Sigmoid colon (tissue), 7 donors: ENCODE measurements around the gene ZBTB3. TPM values are rescaled to one million over a fixed set of nuclear protein-coding genes. Genes with fewer than 3 reads are reported as not detected.

Experiments
- DNase-seq: peaks from one replicate; pipeline ENCODE4 v3.0.0-alpha.2; 2019
- H3K27ac ChIP-seq, 4 donors: fragments of 200-600 bp; sonication (generic); one replicate each; pipeline ENCODE4 v1.5.1; 2016 to 2019; ENCODE audit warnings: mild to moderate bottlenecking in 1 of 4
- H3K27me3 ChIP-seq, 3 donors: fragments of 200-600 bp; sonication (generic); one replicate each; pipeline ENCODE4 v1.5.1; 2019; ENCODE audit warnings: mild to moderate bottlenecking in 1 of 3
- H3K36me3 ChIP-seq, 4 donors: fragments of 200-600 bp; sonication (generic); one replicate each; pipeline ENCODE4 v1.5.1; 2016 to 2019
- H3K4me1 ChIP-seq, 4 donors: fragments of 200-600 bp; sonication (generic); one replicate each; pipeline ENCODE4 v1.5.1; 2017 to 2019
- H3K4me3 ChIP-seq, 4 donors: fragments of 200-600 bp; sonication (generic); one replicate each; pipeline ENCODE4 v1.5.1; 2017 to 2019; ENCODE audit warnings: mild to moderate bottlenecking in 2 of 4, moderate library complexity in 1 of 4
- H3K9me3 ChIP-seq, 4 donors: fragments of 200-600 bp in 3 of 4; sonication (generic) in 3 of 4; one replicate each; pipeline versions ENCODE4 v1.5.1 to v1.6.1; 2013 to 2019
- CTCF ChIP-seq, 4 experiments: fragments of 450-650 bp in 3 of 4; fragments of 200-600 bp in 1 of 4; IDR thresholded peaks; one replicate each; pipeline ENCODE4 v1.5.1; 2016 to 2019; ENCODE audit warnings: antibody characterized with exemption in 4 of 4, mild to moderate bottlenecking in 3 of 4, moderate library complexity in 2 of 4
- EP300 ChIP-seq, 4 donors: sonication (generic); formaldehyde crosslinking; IDR thresholded peaks; one replicate each; pipeline ENCODE4 v1.6.1; 2017; ENCODE audit warnings: antibody characterized with exemption in 4 of 4
- POLR2A ChIP-seq, 2 donors: fragments of 450-650 bp; IDR thresholded peaks; one replicate each; pipeline ENCODE4 v1.6.1; 2016; ENCODE audit warnings: antibody characterized with exemption in 2 of 2, mild to moderate bottlenecking in 2 of 2, moderate library complexity in 2 of 2
- POLR2AphosphoS5 ChIP-seq, 4 donors: sonication (generic); formaldehyde crosslinking; IDR thresholded peaks; one replicate each; pipeline ENCODE4 v1.6.1; 2017; ENCODE audit warnings: antibody characterized with exemption in 4 of 4
- WGBS, 2 donors: extraction: QIAGEN DNeasy Blood & Tissue Kit; methylation state at CpG; one replicate each; pipeline ENCODE4 v1.1.7; 2013; 5-methylcytosine and 5-hydroxymethylcytosine counted together
- intact Hi-C: fragments of 100-400 bp; cut with DNase I; formaldehyde crosslinking; loops from one replicate; pipeline ENCODE4 v1.15.1; 2023
- polyA plus RNA-seq, 3 donors: library from polyadenylated mRNA; stranded (reverse); fragments of 200-250 nt; gene quantifications; one replicate each; pipeline ENCODE4 v1.2.3, GENCODE V29; 2013
- total RNA-seq, 4 donors: library from RNA; depleted of rRNA; stranded (reverse); fragments of >200 nt; gene quantifications; one replicate each; pipeline ENCODE4 v1.1.0, GENCODE V29; 2016
- donor health status: healthy with polysubstance abuse.
- donor health status: Bipolar disorder and iron deficiency.
- donor health status: healthy.

The ZBTB3 gene
- total and polyA plus RNA-seq, 7 donors: 1.2 to 12.1 (median 6.6) TPM

GRCh38 chr11:62713343-62713742 is 40.6 kb downstream of the ZBTB3 start:
- Histone ChIP-seq H3K4me1 (peaks cover 0 to 17% (median 14%) of the 10 kb centered on the region in 4 donors), H3K9me3 (no peaks in the 10 kb centered on the region), H3K4me3 (no peak overlapping the region), H3K27ac (peak overlapping the region in 1 of 4 donors; percentile 14), H3K36me3 (peaks cover 45 to 80% (median 60%) of the 10 kb centered on the region in 4 donors), H3K27me3 (no peaks in the 10 kb centered on the region)
- no peak for DNase-seq
- no peak for TF ChIP-seq CTCF (IDR thresholded peaks at IDR 0.05)
- TF ChIP-seq POLR2AphosphoS5 (IDR thresholded peaks at IDR 0.05): no peak
- no peak for TF ChIP-seq POLR2A (IDR thresholded peaks at IDR 0.05)
- TF ChIP-seq EP300 (IDR thresholded peaks at IDR 0.05): no peak
- 26 to 73% methylated on average over 2 of the region's 2 CpGs for WGBS, 2 donors
- intact Hi-C loops: no loop called here

GRCh38 chr11:62712861-62713260 is 41.1 kb downstream of the ZBTB3 start:
- WGBS, 2 donors: 20 to 53% methylated on average over 3 of the region's 3 CpGs
- no peak overlapping the region for H3K4me3 ChIP-seq
- no peak for DNase-seq
- H3K27me3 ChIP-seq: no peaks in the 10 kb centered on the region
- peaks cover 41 to 75% (median 55%) of the 10 kb centered on the region in 4 donors for H3K36me3 ChIP-seq
- peak overlapping the region in 1 of 4 donors; percentile 14 for H3K27ac ChIP-seq
- no peaks in the 10 kb centered on the region for H3K9me3 ChIP-seq
- intact Hi-C loops: no loop called here
- TF ChIP-seq CTCF (IDR thresholded peaks at IDR 0.05) (no peak), POLR2A (IDR thresholded peaks at IDR 0.05) (no peak), POLR2AphosphoS5 (IDR thresholded peaks at IDR 0.05) (no peak), EP300 (IDR thresholded peaks at IDR 0.05) (no peak)
- H3K4me1 ChIP-seq: peaks cover 0 to 18% (median 17%) of the 10 kb centered on the region in 4 donors

GRCh38 chr11:62712276-62712812 is 41.6 kb downstream of the ZBTB3 start:
- H3K4me3 ChIP-seq: no peak overlapping the region
- no peak for DNase-seq
- H3K9me3 ChIP-seq: no peaks in the 10 kb centered on the region
- intact Hi-C loops: no loop called here
- peaks cover 0 to 18% (median 18%) of the 10 kb centered on the region in 4 donors for H3K4me1 ChIP-seq
- H3K27me3 ChIP-seq: no peaks in the 10 kb centered on the region
- peaks cover 36 to 70% (median 50%) of the 10 kb centered on the region in 4 donors for H3K36me3 ChIP-seq
- WGBS, 2 donors: 77% methylated on average over 6 of the region's 6 CpGs
- no peak for TF ChIP-seq POLR2A (IDR thresholded peaks at IDR 0.05)
- TF ChIP-seq POLR2AphosphoS5 (IDR thresholded peaks at IDR 0.05): no peak
- TF ChIP-seq EP300 (IDR thresholded peaks at IDR 0.05): no peak
- TF ChIP-seq CTCF (IDR thresholded peaks at IDR 0.05): no peak
- no peak overlapping the region for H3K27ac ChIP-seq

- intact Hi-C loops: no loop called here
- DNase-seq: peak; percentile 69
- H3K27ac ChIP-seq: peak overlapping the region; percentile 88 to 94 (median 92)
- WGBS, 2 donors: 63 to 66% methylated on average over 7 of the region's 7 CpGs
- no peaks in the 10 kb centered on the region for H3K9me3 ChIP-seq
- TF ChIP-seq EP300 (IDR thresholded peaks at IDR 0.05) (no peak), POLR2AphosphoS5 (IDR thresholded peaks at IDR 0.05) (no peak), POLR2A (IDR thresholded peaks at IDR 0.05) (no peak), CTCF (IDR thresholded peaks at IDR 0.05) (no peak)
- H3K4me3 ChIP-seq: peak overlapping the region; percentile 44 to 59 (median 55)
- peaks cover 14 to 46% (median 27%) of the 10 kb centered on the region in 4 donors for H3K36me3 ChIP-seq
- H3K4me1 ChIP-seq: peaks cover 0 to 36% (median 36%) of the 10 kb centered on the region in 4 donors
- no peaks in the 10 kb centered on the region for H3K27me3 ChIP-seq
Observed at GRCh38 chr11:62710001-62710345, 44.0 kb downstream of the ZBTB3 start.
